SK-N-SH treated with all-trans-retinoic acid at 6 μM for 48 hours (cell line): Measurements from ENCODE around the gene KIF1A.

Experiments used
- ATAC-seq: fragments of 200-7000 bp; cut with Tn5 transposase; 3 replicates; pipeline ENCODE4 v1.9.1; 2020; ENCODE audit warnings: mild to moderate bottlenecking, moderate library complexity
- ARNTL ChIP-seq: fragments of 450-650 bp; formaldehyde crosslinking; IDR thresholded peaks from 2 replicates; pipeline ENCODE4 v1.5.0; 2020; ENCODE audit warnings: low read depth, mild to moderate bottlenecking, moderate library complexity, borderline replicate concordance
- BACH2 ChIP-seq: fragments of 250-450 bp; sonication (Bioruptor Pico); IDR thresholded peaks from 2 replicates; pipeline ENCODE4 v1.9.0; 2021; ENCODE audit warnings: mild to moderate bottlenecking, borderline replicate concordance
- CSDC2 ChIP-seq: fragments of 250-450 bp; sonication (Bioruptor Pico); IDR thresholded peaks from 2 replicates; pipeline ENCODE4 v1.5.0; 2020; ENCODE audit warnings: mild to moderate bottlenecking, moderate library complexity
- ESRRG ChIP-seq: fragments of 250-450 bp; sonication (Bioruptor Pico); IDR thresholded peaks from 2 replicates; pipeline ENCODE4 v1.6.1; 2021; ENCODE audit warnings: mild to moderate bottlenecking
- GLIS3 ChIP-seq: fragments of 250-450 bp; sonication (Bioruptor Pico); IDR thresholded peaks from 2 replicates; pipeline ENCODE4 v1.5.0; 2020; ENCODE audit warnings: mild to moderate bottlenecking, moderate library complexity
- ISL1 ChIP-seq: fragments of 250-450 bp; sonication (Bioruptor Pico); IDR thresholded peaks from 2 replicates; pipeline ENCODE4 v2.1.2; 2022; ENCODE audit warnings: mild to moderate bottlenecking, moderate library complexity
- RARB ChIP-seq: fragments of 250-450 bp; sonication (Bioruptor Pico); IDR thresholded peaks from 2 replicates; pipeline ENCODE4 v1.8.0; 2021; ENCODE audit warnings: mild to moderate bottlenecking, moderate library complexity
- SNAI2 ChIP-seq: fragments of 250-450 bp; sonication (Bioruptor Pico); IDR thresholded peaks from 2 replicates; pipeline ENCODE4 v1.5.0; 2020; ENCODE audit warnings: mild to moderate bottlenecking, moderate library complexity
- TCF4 ChIP-seq: fragments of 250-450 bp; sonication (Bioruptor Pico); IDR thresholded peaks from 2 replicates; pipeline ENCODE4 v1.8.0; 2021; ENCODE audit warnings: mild to moderate bottlenecking, moderate library complexity, borderline replicate concordance
- TOX ChIP-seq: fragments of 250-450 bp; sonication (Bioruptor Pico); IDR thresholded peaks from 2 replicates; pipeline ENCODE4 v1.8.0; 2021; ENCODE audit warnings: mild to moderate bottlenecking, moderate library complexity, borderline replicate concordance
- ZC3H10 ChIP-seq: fragments of 250-450 bp; sonication (Bioruptor Pico); IDR thresholded peaks from 2 replicates; pipeline ENCODE4 v1.5.1; 2021; ENCODE audit warnings: mild to moderate bottlenecking, moderate library complexity
- ZFP3 ChIP-seq: fragments of 250-450 bp; sonication (Bioruptor Pico); IDR thresholded peaks from 2 replicates; pipeline ENCODE4 v1.5.0; 2020; ENCODE audit warnings: mild to moderate bottlenecking, moderate library complexity
- ZFP30 ChIP-seq: fragments of 450-650 bp; formaldehyde crosslinking; IDR thresholded peaks from 2 replicates; pipeline ENCODE4 v1.5.0; 2022; ENCODE audit warnings: mild to moderate bottlenecking, moderate library complexity
- ZNF565 ChIP-seq: fragments of 450-650 bp; formaldehyde crosslinking; conservative IDR thresholded peaks from 2 replicates; pipeline ENCODE4 v1.5.0; 2020; ENCODE audit warnings: low read depth, mild to moderate bottlenecking, moderate library complexity
- ZNF70 ChIP-seq: fragments of 450-650 bp; formaldehyde crosslinking; IDR thresholded peaks from 2 replicates; pipeline ENCODE4 v1.5.0; 2020; ENCODE audit warnings: mild to moderate bottlenecking, moderate library complexity
- ZNF8 ChIP-seq: fragments of 450-650 bp; formaldehyde crosslinking; IDR thresholded peaks from 2 replicates; pipeline ENCODE4 v1.5.0; 2020; ENCODE audit warnings: mild to moderate bottlenecking, moderate library complexity
- TF ChIP-seq, protein P1 (sequence below): fragments of 250-450 bp; sonication (Bioruptor Pico); IDR thresholded peaks from 2 replicates; pipeline ENCODE4 v1.8.0; 2020; ENCODE audit warnings: mild to moderate bottlenecking, moderate library complexity, borderline replicate concordance
- TF ChIP-seq, protein P2 (sequence below): fragments of 250-450 bp; sonication (Bioruptor Pico); IDR thresholded peaks from 2 replicates; pipeline ENCODE4 v1.5.1; 2021; ENCODE audit warnings: mild to moderate bottlenecking, moderate library complexity
- TF ChIP-seq, protein P3 (sequence below): fragments of 250-450 bp; sonication (Bioruptor Pico); IDR thresholded peaks from 2 replicates; pipeline ENCODE4 v1.5.1; 2020; ENCODE audit warnings: low read depth, mild to moderate bottlenecking, moderate library complexity
- TF ChIP-seq, protein P4 (sequence below): fragments of 250-450 bp; sonication (Bioruptor Pico); IDR thresholded peaks from 2 replicates; pipeline ENCODE4 v1.8.0; 2021; ENCODE audit warnings: low read depth, mild to moderate bottlenecking, moderate library complexity, borderline replicate concordance

The KIF1A gene

DNA sequence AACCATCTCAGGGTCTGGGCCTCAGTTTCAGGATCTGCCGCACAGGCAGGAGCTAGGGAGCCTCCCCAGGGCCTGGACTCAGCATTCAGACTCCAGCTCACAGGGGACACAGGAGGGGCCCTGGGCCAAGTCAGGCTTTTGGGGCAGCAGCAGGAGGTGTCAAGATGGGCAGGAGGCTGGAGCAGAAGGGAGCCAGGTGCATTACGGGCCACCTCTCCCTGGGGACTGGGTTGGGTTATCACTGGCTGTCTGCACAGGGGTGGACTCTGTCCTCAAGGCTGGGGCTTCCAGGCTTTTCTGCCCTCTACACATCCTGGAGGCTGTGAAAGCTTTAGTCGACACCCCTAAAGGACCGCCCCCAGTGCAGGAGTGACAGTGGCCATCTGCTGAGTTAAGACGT, 108.3 kb downstream of the KIF1A start (continued):
- TF ChIP-seq ZNF565 (CRISPR knock-in tag) (no peak), TOX (no peak), BACH2 (CRISPR knock-in tag) (no peak), ZNF70 (no peak), GLIS3 (CRISPR knock-in tag) (no peak)
- TF ChIP-seq, protein P1, sequence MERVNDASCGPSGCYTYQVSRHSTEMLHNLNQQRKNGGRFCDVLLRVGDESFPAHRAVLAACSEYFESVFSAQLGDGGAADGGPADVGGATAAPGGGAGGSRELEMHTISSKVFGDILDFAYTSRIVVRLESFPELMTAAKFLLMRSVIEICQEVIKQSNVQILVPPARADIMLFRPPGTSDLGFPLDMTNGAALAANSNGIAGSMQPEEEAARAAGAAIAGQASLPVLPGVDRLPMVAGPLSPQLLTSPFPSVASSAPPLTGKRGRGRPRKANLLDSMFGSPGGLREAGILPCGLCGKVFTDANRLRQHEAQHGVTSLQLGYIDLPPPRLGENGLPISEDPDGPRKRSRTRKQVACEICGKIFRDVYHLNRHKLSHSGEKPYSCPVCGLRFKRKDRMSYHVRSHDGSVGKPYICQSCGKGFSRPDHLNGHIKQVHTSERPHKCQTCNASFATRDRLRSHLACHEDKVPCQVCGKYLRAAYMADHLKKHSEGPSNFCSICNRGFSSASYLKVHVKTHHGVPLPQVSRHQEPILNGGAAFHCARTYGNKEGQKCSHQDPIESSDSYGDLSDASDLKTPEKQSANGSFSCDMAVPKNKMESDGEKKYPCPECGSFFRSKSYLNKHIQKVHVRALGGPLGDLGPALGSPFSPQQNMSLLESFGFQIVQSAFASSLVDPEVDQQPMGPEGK: no peak

DNA sequence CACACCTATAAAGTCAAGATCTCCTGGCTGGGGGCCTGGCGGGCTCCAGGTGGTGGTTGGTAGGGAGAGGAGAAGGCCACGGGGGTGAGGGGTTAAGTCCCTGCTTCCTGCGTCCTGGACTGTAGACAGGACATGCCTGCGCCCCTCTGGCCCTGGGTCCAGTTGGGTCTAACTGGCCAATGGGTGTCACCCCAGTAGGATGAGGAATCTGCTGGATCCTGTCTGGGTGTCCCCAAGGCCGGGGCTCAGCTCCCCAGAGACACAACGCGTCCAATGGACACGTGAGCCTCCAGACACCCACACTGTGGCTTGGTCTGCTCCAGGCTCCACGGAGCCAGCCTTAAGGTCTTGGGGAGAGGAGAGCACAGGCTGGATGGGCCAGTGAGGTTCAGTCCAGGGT, 108.7 kb downstream of the KIF1A start:
- ATAC-seq: no peak
- TF ChIP-seq ZNF565 (CRISPR knock-in tag) (no peak), ZC3H10 (CRISPR knock-in tag) (no peak)
- TF ChIP-seq, protein P2, sequence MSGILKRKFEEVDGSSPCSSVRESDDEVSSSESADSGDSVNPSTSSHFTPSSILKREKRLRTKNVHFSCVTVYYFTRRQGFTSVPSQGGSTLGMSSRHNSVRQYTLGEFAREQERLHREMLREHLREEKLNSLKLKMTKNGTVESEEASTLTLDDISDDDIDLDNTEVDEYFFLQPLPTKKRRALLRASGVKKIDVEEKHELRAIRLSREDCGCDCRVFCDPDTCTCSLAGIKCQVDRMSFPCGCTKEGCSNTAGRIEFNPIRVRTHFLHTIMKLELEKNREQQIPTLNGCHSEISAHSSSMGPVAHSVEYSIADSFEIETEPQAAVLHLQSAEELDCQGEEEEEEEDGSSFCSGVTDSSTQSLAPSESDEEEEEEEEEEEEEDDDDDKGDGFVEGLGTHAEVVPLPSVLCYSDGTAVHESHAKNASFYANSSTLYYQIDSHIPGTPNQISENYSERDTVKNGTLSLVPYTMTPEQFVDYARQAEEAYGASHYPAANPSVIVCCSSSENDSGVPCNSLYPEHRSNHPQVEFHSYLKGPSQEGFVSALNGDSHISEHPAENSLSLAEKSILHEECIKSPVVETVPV (CRISPR knock-in tag): no peak

DNA sequence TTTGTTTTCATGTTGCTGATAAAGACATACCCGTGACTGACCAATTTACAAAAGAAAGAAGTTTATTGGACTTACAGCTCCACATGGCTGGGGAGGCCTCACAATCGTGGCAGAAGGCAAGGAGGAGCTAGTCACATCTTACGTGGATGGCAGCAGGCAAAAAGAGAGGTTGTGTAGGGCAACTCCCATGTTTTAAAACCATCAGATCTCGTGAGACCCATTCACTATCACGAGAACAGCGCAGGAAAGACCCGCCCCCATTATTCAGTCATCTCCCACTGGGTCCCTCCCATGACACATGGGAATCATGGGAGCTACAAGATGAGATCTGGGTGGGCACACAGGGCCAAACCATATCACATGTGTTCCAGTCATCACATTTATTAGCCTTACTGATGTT, 111.6 kb downstream of the KIF1A start:
- no peak for TF ChIP-seq BACH2 (CRISPR knock-in tag)
- no peak for TF ChIP-seq SNAI2 (CRISPR knock-in tag)
- TF ChIP-seq, protein P1: no peak
- no peak for TF ChIP-seq ZNF8 (CRISPR knock-in tag)
- TF ChIP-seq ISL1: no peak
- no peak for TF ChIP-seq CSDC2 (CRISPR knock-in tag)
- TF ChIP-seq TCF4 (CRISPR knock-in tag): no peak
- TF ChIP-seq GLIS3 (CRISPR knock-in tag): no peak
- no peak for TF ChIP-seq ZNF70
- TF ChIP-seq ARNTL (CRISPR knock-in tag): no peak
- TF ChIP-seq RARB (CRISPR knock-in tag): no peak
- TF ChIP-seq, protein P2 (CRISPR knock-in tag): no peak
- TF ChIP-seq, protein P3, sequence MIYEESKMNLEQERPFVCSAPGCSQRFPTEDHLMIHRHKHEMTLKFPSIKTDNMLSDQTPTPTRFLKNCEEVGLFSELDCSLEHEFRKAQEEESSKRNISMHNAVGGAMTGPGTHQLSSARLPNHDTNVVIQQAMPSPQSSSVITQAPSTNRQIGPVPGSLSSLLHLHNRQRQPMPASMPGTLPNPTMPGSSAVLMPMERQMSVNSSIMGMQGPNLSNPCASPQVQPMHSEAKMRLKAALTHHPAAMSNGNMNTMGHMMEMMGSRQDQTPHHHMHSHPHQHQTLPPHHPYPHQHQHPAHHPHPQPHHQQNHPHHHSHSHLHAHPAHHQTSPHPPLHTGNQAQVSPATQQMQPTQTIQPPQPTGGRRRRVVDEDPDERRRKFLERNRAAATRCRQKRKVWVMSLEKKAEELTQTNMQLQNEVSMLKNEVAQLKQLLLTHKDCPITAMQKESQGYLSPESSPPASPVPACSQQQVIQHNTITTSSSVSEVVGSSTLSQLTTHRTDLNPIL (CRISPR knock-in tag): no peak
- no peak for TF ChIP-seq ESRRG
- TF ChIP-seq ZFP30: no peak
- TF ChIP-seq ZNF565 (CRISPR knock-in tag): no peak
- TF ChIP-seq ZFP3 (CRISPR knock-in tag): no peak
- no peak for TF ChIP-seq TOX
- no peak for ATAC-seq

DNA sequence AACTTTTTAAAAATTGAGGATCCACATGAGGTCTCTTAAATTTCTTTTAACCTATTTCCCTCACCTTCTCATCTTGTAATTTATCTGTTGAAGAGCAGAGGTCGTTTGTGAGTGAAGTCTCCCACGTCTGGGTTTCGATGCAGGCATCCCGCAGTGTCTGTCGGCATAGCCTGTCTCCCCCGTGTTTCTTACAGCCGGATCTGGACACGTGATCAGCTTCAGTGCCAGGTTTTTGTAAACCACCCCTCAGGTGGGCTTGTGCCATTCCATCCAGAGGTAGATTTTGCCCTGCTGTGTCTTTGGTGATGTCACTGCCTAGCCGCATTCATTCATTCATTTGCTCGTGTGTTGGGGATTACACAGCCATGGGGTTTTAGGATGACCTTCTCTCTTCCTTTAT, 112.2 kb downstream of the KIF1A start:
- TF ChIP-seq ZC3H10 (CRISPR knock-in tag) (no peak), ESRRG (no peak), ZNF8 (CRISPR knock-in tag) (no peak), CSDC2 (CRISPR knock-in tag) (no peak), ZFP30 (no peak), TCF4 (CRISPR knock-in tag) (no peak), ARNTL (CRISPR knock-in tag) (no peak)
- TF ChIP-seq, protein P2 (CRISPR knock-in tag): no peak
- TF ChIP-seq, protein P4, sequence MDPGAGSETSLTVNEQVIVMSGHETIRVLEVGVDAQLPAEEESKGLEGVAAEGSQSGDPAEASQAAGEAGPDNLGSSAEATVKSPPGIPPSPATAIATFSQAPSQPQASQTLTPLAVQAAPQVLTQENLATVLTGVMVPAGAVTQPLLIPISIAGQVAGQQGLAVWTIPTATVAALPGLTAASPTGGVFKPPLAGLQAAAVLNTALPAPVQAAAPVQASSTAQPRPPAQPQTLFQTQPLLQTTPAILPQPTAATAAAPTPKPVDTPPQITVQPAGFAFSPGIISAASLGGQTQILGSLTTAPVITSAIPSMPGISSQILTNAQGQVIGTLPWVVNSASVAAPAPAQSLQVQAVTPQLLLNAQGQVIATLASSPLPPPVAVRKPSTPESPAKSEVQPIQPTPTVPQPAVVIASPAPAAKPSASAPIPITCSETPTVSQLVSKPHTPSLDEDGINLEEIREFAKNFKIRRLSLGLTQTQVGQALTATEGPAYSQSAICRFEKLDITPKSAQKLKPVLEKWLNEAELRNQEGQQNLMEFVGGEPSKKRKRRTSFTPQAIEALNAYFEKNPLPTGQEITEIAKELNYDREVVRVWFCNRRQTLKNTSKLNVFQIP (CRISPR knock-in tag): no peak
- no peak for ATAC-seq
